Measurements from ENCODE around the gene ZC3H12A.

DNA sequence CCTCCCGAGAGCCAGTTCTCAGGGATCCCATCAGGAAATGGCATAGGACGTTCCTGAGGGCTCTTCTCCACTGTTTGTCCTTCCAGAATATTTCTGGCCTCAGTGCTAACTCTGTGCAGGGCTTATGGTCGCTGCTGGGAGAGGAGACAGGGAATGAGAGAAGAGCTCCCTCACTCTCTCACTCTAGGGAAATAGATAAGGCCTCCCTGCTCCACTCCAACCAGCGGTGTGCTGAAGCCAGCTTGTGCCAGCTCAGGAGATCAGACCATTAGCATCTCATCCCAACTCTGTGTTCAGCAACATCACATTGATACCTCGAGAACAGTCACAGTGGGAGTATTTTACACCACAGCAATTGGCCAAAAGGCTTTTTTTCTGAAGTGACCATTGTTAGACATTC, 49.2 kb upstream of the ZC3H12A start:
- TF ChIP-seq, protein P1, sequence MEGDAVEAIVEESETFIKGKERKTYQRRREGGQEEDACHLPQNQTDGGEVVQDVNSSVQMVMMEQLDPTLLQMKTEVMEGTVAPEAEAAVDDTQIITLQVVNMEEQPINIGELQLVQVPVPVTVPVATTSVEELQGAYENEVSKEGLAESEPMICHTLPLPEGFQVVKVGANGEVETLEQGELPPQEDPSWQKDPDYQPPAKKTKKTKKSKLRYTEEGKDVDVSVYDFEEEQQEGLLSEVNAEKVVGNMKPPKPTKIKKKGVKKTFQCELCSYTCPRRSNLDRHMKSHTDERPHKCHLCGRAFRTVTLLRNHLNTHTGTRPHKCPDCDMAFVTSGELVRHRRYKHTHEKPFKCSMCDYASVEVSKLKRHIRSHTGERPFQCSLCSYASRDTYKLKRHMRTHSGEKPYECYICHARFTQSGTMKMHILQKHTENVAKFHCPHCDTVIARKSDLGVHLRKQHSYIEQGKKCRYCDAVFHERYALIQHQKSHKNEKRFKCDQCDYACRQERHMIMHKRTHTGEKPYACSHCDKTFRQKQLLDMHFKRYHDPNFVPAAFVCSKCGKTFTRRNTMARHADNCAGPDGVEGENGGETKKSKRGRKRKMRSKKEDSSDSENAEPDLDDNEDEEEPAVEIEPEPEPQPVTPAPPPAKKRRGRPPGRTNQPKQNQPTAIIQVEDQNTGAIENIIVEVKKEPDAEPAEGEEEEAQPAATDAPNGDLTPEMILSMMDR (conservative IDR thresholded peaks at IDR 0.05; ENCODE audit: low read depth in 2 of 2): no peak
- TF ChIP-seq POLR2AphosphoS5 (IDR thresholded peaks at IDR 0.05; ENCODE audit: low read depth) (no peak), EZH2phosphoT487 (IDR thresholded peaks at IDR 0.05; ENCODE audit: unreplicated experiment) (no peak), EZH2 (IDR thresholded peaks at IDR 0.05; ENCODE audit: low read depth, unreplicated experiment) (no peak), CREB1 (CRISPR knock-in tag; IDR thresholded peaks at IDR 0.05; ENCODE audit: low read depth) (no peak), JUNB (IDR thresholded peaks at IDR 0.05; ENCODE audit: unreplicated experiment) (no peak), NANOG (IDR thresholded peaks at IDR 0.05; ENCODE audit: borderline replicate concordance) (no peak), ZNF114 (CRISPR knock-in tag; IDR thresholded peaks at IDR 0.05) (no peak), STAT1 (IDR thresholded peaks at IDR 0.05; ENCODE audit: unreplicated experiment) (no peak), ZNF331 (CRISPR knock-in tag; IDR thresholded peaks at IDR 0.05; ENCODE audit: low read depth) (no peak)
- TF ChIP-seq, protein P2, sequence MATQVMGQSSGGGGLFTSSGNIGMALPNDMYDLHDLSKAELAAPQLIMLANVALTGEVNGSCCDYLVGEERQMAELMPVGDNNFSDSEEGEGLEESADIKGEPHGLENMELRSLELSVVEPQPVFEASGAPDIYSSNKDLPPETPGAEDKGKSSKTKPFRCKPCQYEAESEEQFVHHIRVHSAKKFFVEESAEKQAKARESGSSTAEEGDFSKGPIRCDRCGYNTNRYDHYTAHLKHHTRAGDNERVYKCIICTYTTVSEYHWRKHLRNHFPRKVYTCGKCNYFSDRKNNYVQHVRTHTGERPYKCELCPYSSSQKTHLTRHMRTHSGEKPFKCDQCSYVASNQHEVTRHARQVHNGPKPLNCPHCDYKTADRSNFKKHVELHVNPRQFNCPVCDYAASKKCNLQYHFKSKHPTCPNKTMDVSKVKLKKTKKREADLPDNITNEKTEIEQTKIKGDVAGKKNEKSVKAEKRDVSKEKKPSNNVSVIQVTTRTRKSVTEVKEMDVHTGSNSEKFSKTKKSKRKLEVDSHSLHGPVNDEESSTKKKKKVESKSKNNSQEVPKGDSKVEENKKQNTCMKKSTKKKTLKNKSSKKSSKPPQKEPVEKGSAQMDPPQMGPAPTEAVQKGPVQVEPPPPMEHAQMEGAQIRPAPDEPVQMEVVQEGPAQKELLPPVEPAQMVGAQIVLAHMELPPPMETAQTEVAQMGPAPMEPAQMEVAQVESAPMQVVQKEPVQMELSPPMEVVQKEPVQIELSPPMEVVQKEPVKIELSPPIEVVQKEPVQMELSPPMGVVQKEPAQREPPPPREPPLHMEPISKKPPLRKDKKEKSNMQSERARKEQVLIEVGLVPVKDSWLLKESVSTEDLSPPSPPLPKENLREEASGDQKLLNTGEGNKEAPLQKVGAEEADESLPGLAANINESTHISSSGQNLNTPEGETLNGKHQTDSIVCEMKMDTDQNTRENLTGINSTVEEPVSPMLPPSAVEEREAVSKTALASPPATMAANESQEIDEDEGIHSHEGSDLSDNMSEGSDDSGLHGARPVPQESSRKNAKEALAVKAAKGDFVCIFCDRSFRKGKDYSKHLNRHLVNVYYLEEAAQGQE (IDR thresholded peaks at IDR 0.05; ENCODE audit: unreplicated experiment): no peak
- TF ChIP-seq, protein P3, sequence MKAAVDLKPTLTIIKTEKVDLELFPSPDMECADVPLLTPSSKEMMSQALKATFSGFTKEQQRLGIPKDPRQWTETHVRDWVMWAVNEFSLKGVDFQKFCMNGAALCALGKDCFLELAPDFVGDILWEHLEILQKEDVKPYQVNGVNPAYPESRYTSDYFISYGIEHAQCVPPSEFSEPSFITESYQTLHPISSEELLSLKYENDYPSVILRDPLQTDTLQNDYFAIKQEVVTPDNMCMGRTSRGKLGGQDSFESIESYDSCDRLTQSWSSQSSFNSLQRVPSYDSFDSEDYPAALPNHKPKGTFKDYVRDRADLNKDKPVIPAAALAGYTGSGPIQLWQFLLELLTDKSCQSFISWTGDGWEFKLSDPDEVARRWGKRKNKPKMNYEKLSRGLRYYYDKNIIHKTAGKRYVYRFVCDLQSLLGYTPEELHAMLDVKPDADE (IDR thresholded peaks at IDR 0.05): no peak
- TF ChIP-seq, protein P4, sequence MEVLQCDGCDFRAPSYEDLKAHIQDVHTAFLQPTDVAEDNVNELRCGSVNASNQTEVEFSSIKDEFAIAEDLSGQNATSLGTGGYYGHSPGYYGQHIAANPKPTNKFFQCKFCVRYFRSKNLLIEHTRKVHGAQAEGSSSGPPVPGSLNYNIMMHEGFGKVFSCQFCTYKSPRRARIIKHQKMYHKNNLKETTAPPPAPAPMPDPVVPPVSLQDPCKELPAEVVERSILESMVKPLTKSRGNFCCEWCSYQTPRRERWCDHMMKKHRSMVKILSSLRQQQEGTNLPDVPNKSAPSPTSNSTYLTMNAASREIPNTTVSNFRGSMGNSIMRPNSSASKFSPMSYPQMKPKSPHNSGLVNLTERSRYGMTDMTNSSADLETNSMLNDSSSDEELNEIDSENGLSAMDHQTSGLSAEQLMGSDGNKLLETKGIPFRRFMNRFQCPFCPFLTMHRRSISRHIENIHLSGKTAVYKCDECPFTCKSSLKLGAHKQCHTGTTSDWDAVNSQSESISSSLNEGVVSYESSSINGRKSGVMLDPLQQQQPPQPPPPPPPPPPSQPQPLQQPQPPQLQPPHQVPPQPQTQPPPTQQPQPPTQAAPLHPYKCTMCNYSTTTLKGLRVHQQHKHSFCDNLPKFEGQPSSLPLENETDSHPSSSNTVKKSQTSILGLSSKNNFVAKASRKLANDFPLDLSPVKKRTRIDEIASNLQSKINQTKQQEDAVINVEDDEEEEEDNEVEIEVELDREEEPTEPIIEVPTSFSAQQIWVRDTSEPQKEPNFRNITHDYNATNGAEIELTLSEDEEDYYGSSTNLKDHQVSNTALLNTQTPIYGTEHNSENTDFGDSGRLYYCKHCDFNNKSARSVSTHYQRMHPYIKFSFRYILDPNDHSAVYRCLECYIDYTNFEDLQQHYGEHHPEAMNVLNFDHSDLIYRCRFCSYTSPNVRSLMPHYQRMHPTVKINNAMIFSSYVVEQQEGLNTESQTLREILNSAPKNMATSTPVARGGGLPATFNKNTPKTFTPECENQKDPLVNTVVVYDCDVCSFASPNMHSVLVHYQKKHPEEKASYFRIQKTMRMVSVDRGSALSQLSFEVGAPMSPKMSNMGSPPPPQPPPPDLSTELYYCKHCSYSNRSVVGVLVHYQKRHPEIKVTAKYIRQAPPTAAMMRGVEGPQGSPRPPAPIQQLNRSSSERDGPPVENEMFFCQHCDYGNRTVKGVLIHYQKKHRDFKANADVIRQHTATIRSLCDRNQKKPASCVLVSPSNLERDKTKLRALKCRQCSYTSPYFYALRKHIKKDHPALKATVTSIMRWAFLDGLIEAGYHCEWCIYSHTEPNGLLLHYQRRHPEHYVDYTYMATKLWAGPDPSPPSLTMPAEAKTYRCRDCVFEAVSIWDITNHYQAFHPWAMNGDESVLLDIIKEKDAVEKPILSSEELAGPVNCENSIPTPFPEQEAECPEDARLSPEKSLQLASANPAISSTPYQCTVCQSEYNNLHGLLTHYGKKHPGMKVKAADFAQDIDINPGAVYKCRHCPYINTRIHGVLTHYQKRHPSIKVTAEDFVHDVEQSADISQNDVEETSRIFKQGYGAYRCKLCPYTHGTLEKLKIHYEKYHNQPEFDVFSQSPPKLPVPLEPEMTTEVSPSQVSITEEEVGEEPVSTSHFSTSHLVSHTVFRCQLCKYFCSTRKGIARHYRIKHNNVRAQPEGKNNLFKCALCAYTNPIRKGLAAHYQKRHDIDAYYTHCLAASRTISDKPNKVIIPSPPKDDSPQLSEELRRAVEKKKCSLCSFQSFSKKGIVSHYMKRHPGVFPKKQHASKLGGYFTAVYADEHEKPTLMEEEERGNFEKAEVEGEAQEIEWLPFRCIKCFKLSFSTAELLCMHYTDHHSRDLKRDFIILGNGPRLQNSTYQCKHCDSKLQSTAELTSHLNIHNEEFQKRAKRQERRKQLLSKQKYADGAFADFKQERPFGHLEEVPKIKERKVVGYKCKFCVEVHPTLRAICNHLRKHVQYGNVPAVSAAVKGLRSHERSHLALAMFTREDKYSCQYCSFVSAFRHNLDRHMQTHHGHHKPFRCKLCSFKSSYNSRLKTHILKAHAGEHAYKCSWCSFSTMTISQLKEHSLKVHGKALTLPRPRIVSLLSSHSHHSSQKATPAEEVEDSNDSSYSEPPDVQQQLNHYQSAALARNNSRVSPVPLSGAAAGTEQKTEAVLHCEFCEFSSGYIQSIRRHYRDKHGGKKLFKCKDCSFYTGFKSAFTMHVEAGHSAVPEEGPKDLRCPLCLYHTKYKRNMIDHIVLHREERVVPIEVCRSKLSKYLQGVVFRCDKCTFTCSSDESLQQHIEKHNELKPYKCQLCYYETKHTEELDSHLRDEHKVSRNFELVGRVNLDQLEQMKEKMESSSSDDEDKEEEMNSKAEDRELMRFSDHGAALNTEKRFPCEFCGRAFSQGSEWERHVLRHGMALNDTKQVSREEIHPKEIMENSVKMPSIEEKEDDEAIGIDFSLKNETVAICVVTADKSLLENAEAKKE (CRISPR knock-in tag; IDR thresholded peaks at IDR 0.05): no peak

Measured in GM23338 (cell line).